Vagina (tissue), 2 donors: ENCODE measurements around the gene DUSP5. TPM values are rescaled to one million over a fixed set of nuclear protein-coding genes. Genes with fewer than 3 reads are reported as not detected.

Experiments
- DNase-seq, 2 donors: peaks; one replicate each; pipeline ENCODE4 v3.0.0-alpha.2; 2017; ENCODE audit errors: extremely low spot score in 2 of 2
- H3K27ac ChIP-seq: fragments of 200-600 bp; sonication (generic); one replicate; pipeline ENCODE4 v1.5.1; 2019
- H3K27me3 ChIP-seq: fragments of 200-600 bp; sonication (generic); one replicate; pipeline ENCODE4 v1.5.1; 2019
- H3K36me3 ChIP-seq, 2 donors: fragments of 200-600 bp; sonication (generic); one replicate each; pipeline ENCODE4 v1.5.1; 2017 to 2019
- H3K4me1 ChIP-seq: fragments of 200-600 bp; sonication (generic); one replicate; pipeline ENCODE4 v1.5.1; 2019
- H3K4me3 ChIP-seq, 2 donors: fragments of 200-600 bp; sonication (generic); 1 replicate in 1 of 2; 2 replicates in 1 of 2; pipeline ENCODE4 v1.5.1; 2016 to 2019
- H3K9me3 ChIP-seq: fragments of 200-600 bp; sonication (generic); one replicate; pipeline ENCODE4 v1.5.1; 2019
- CTCF ChIP-seq, 3 experiments: fragments of 450-650 bp in 2 of 3; fragments of 200-600 bp in 1 of 3; sonication (generic) in 1 of 3; IDR thresholded peaks; one replicate each; pipeline ENCODE4 v1.5.1; 2017 to 2019; ENCODE audit warnings: antibody characterized with exemption in 3 of 3, mild to moderate bottlenecking in 2 of 3, moderate library complexity in 2 of 3
- POLR2A ChIP-seq, 2 donors: fragments of 450-650 bp; IDR thresholded peaks; one replicate each; pipeline ENCODE4 v1.6.1; 2017; ENCODE audit warnings: antibody characterized with exemption in 2 of 2, mild to moderate bottlenecking in 2 of 2, moderate library complexity in 2 of 2
- POLR2AphosphoS5 ChIP-seq, 2 donors: sonication (generic); formaldehyde crosslinking; IDR thresholded peaks; one replicate each; pipeline ENCODE4 v1.9.0; 2017; ENCODE audit warnings: antibody characterized with exemption in 2 of 2, mild to moderate bottlenecking in 2 of 2, low read depth in 1 of 2; ENCODE audit not compliant: insufficient read depth in 1 of 2
- intact Hi-C: fragments of 100-400 bp; cut with DNase I; formaldehyde crosslinking; loops from one replicate; pipeline ENCODE4 v1.15.1; 2023
- total RNA-seq: library from RNA; depleted of rRNA; stranded (reverse); fragments of >200 nt; gene quantifications from one replicate; pipeline ENCODE4 v1.2.3, GENCODE V29; 2016

DUSP5 gene
- total RNA-seq, 1 donor from 2014 or later = 75.1 TPM

DNA sequence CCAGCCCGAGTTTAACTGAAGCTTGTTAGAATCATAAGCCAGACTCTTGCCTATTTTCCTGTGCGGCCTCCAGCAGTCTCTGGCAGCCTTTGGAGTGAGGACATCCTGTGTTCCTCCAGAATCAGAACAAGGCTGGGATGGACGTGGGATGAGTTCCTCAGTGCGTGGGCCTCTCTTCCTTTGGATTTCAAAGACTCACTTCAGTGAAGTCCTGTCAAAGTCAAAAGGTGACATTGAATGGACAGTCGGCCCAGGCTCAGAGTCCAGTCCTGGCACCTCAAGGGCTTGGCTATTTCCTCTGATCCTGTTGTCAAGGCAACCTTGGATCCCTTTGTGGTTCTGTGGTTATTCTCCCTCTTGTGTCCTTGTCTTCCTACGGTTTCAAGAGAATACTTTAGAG lies 48.4 kb downstream of the DUSP5 start:
- no peaks in the 10 kb centered on the region for H3K27me3 ChIP-seq
- TF ChIP-seq POLR2AphosphoS5 (IDR thresholded peaks at IDR 0.05; ENCODE audit: insufficient read depth in 1 of 2, low read depth in 1 of 2) (no peak), CTCF (IDR thresholded peaks at IDR 0.05) (no peak), POLR2A (IDR thresholded peaks at IDR 0.05) (no peak)
- H3K9me3 ChIP-seq = no peaks in the 10 kb centered on the region
- H3K4me3 ChIP-seq = no peak overlapping the region
- H3K4me1 ChIP-seq = no peaks in the 10 kb centered on the region
- H3K27ac ChIP-seq = no peak overlapping the region
- H3K36me3 ChIP-seq = no peaks in the 10 kb centered on the region
- intact Hi-C loops = loop anchor here (5.0 kb wide), 1 partner anchor 39 kb away; no protein-coding TSS in a partner anchor
- DNase-seq = no peak

DNA sequence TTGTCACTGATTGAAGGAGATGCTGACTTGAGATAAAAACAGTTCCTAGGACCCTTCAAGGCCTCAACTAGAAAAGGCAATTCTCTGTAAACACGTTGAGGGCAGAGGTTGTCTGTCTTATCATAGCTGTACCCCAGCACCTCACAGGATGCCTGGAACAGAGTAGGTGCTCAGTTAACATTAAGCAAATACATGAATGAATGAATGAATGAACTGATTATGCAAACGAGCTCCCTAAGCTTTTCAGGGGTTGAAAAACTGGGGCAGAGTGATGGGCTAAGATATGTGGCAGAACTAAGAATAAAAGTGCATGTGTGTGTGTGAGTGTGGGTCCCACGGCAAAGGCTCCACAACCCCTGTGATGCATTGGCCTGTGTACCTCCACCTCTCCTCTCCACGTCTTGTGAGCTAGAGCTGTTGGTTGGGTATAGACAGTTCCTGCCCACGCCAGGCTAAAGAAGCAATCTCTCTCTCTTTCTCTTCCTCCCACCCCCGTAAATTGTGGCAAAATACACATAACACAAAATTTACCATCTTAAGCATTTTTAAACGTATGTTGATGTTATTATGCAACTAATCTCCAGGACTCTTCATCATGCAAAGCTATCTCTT lies 48.9 kb downstream of the DUSP5 start:
- intact Hi-C loops = loop anchor here (5.0 kb wide), 1 partner anchor 39 kb away; no protein-coding TSS in a partner anchor
- Histone ChIP-seq H3K4me3 (no peak overlapping the region), H3K4me1 (no peaks in the 10 kb centered on the region), H3K9me3 (no peaks in the 10 kb centered on the region), H3K36me3 (no peaks in the 10 kb centered on the region), H3K27ac (no peak overlapping the region), H3K27me3 (no peaks in the 10 kb centered on the region)
- TF ChIP-seq CTCF (IDR thresholded peaks at IDR 0.05) = no peak
- no peak for TF ChIP-seq POLR2AphosphoS5 (IDR thresholded peaks at IDR 0.05; ENCODE audit: insufficient read depth in 1 of 2, low read depth in 1 of 2)
- TF ChIP-seq POLR2A (IDR thresholded peaks at IDR 0.05) = no peak
- peak in 1 of 2 donors; percentile 69 for DNase-seq

DNA sequence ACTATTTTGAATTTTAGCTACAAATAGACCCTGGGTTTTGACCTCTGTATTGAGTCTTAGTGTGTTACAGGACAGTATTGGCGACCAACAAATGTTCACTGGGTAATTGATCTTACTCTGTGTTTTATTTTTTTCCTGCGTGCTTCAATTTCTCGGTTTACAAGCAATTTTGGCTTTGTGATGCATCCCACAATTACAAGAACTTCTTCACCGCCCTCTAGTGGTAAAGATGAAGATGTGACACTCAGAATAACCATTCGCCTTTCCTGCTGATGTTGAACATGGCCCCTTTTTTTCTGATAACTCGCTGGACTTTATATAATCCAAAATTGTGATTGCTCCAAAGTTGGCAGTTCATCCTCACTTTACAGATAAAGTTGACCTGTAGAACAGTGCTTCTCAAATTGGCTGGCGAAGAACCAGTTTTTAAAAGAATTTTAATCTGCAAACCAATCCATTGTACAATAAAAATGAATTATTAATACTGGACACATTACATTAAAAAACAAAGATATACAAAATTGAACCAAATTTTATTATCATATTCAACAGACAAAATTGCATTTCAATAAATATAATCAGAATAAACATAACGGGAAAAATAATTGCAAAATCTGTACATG lies 49.5 kb downstream of the DUSP5 start:
- Histone ChIP-seq H3K27me3 (no peaks in the 10 kb centered on the region), H3K36me3 (no peaks in the 10 kb centered on the region), H3K9me3 (no peaks in the 10 kb centered on the region), H3K27ac (no peak overlapping the region), H3K4me1 (no peaks in the 10 kb centered on the region), H3K4me3 (no peak overlapping the region)
- intact Hi-C loops = loop anchor here (5.0 kb wide), 1 partner anchor 40 kb away; no protein-coding TSS in a partner anchor
- DNase-seq = peak in 1 of 2 donors; percentile 1
- no peak for TF ChIP-seq POLR2A (IDR thresholded peaks at IDR 0.05)
- peak; percentile 54 to 84 (median 68) for TF ChIP-seq CTCF (IDR thresholded peaks at IDR 0.05)
- peak in 1 of 2 donors; percentile 46 for TF ChIP-seq POLR2AphosphoS5 (IDR thresholded peaks at IDR 0.05; ENCODE audit: insufficient read depth in 1 of 2, low read depth in 1 of 2)

- H3K36me3 ChIP-seq = no peaks in the 10 kb centered on the region
- intact Hi-C loops = loop anchor here (5.0 kb wide), 1 partner anchor 41 kb away; no protein-coding TSS in a partner anchor
- TF ChIP-seq CTCF (IDR thresholded peaks at IDR 0.05) = no peak
- TF ChIP-seq POLR2A (IDR thresholded peaks at IDR 0.05) = no peak
- no peak for TF ChIP-seq POLR2AphosphoS5 (IDR thresholded peaks at IDR 0.05; ENCODE audit: insufficient read depth in 1 of 2, low read depth in 1 of 2)
- no peak overlapping the region for H3K4me3 ChIP-seq
- peak in 1 of 2 donors; percentile 65 for DNase-seq
- H3K4me1 ChIP-seq = no peaks in the 10 kb centered on the region
- no peaks in the 10 kb centered on the region for H3K9me3 ChIP-seq
- H3K27ac ChIP-seq = no peak overlapping the region
- H3K27me3 ChIP-seq = no peaks in the 10 kb centered on the region
Observed at GRCh38 chr10:110548002-110548401, 50.3 kb downstream of the DUSP5 start.

GRCh38 chr10:110549211-110549610 lies 51.5 kb downstream of the DUSP5 start:
- intact Hi-C loops = loop anchor here (5.0 kb wide), 1 partner anchor 42 kb away; no protein-coding TSS in a partner anchor
- H3K27ac ChIP-seq = no peak overlapping the region
- no peak for DNase-seq
- H3K36me3 ChIP-seq = no peaks in the 10 kb centered on the region
- no peak for TF ChIP-seq CTCF (IDR thresholded peaks at IDR 0.05)
- TF ChIP-seq POLR2AphosphoS5 (IDR thresholded peaks at IDR 0.05; ENCODE audit: insufficient read depth in 1 of 2, low read depth in 1 of 2) = no peak
- no peak for TF ChIP-seq POLR2A (IDR thresholded peaks at IDR 0.05)
- no peaks in the 10 kb centered on the region for H3K27me3 ChIP-seq
- no peaks in the 10 kb centered on the region for H3K4me1 ChIP-seq
- H3K9me3 ChIP-seq = no peaks in the 10 kb centered on the region
- H3K4me3 ChIP-seq = no peak overlapping the region
